NOMO-1 treated with dmso at 0.1 percent for 144 hours (cell line): ENCODE measurements around the gene TIMM17B.

Source experiments
- DNase-seq: peaks from one replicate; lab custom pipeline; 2025; ENCODE audit not compliant: unreplicated experiment; lab: John Stamatoyannopoulos, UW

Gene TIMM17B

DNA sequence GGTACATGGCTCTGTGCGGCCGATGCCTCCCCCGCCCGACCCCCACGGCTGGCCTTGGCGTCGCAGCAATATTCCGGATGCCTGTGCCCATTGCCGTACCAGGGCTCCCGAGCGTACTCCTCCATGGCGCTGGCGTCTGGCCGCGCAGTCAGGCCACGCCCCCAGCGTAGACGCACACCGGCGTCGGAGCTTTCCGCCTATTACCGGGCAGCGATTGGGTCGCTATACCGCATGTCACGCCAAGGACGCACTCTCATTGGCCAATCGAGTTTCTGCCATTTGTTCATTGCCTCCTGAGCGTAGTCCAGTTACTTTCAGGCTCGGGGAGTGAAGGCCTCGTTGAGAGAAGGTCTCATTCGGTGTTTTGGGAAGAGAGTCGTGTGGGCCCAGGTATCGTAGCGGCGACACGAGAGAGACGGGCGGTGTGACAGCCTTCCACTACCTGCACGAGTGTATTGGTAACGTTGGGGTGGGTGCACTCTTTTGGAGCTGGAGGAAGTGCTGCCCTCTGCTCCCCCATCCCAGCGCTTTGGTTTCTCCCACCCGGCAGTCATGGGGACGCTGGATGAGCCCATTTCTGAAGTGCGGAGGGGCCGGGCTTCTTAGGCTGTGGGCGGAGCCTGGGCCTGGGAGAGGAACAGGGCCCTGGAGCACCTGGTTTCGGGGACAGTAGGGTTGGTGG is at the start of gene TIMM17B, which contains the start of gene PQBP1:
TIMM17B (minus strand) TSS at position 144 of the 682 bp plus-strand sequence; CDS start at position 125, 19 bp downstream.
PQBP1 (plus strand) TSS at position 306 of the 682 bp plus-strand sequence. CDS start 580 bp downstream, outside the sequence.
- DNase-seq = peak; percentile 87

DNA sequence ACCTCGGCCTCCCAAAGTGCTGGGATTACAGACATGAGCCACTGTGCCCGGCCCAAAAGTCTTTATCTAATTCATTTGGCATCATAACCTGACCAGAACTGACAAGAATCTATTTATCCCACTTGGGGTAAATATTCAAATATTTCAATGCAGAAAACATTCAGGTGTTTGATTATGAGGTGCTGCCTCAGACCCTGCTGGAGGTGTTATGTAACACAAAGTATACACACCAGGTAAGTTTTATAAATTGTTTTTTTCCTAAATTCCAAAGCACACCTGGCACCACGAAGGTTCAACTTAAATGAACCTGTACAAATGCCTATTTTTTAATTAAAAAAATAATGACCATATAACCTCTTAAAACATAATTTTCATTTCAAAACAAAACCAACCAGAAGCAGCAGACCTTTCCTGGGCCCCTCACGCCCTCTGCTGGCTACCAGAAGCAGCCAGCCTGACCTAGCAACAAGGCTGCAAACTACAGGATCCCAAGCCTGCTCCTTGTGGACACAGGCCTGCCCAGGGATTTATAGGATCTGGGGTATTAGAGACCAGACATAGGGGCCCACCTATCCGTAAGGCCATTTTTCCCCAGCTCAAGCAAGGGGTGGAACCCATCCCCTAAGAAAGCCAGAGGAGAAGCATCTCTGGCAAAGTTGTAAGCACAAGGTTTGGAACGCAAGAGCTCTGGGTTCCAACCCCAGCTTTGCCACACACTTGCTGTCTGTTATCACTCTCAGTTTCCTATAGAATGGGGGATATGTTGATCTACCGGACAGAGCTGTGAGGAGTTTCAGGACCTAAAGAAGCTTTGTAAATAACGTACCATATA is 48.2 kb upstream of the TIMM17B start:
- DNase-seq = no peak

DNA sequence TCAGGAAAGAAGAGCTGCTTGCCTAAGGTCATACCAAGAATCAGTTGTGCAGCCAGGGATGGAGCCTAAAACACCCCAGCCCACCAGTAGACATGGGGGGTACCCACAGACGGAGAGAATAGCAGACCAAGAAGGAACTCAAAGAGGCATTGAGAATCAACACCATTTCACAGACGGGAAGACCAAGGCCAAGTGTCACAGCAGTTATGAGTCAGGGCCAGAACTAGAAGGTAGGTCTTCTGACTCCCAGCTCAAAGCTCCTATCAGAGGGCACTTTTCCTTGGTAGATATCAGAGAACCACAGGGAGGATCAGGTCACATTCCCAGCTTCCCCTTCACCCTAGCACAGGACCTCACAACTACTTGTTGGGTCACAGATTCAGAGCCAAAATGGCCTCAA is 45.3 kb upstream of the TIMM17B start:
- DNase-seq = no peak

DNA sequence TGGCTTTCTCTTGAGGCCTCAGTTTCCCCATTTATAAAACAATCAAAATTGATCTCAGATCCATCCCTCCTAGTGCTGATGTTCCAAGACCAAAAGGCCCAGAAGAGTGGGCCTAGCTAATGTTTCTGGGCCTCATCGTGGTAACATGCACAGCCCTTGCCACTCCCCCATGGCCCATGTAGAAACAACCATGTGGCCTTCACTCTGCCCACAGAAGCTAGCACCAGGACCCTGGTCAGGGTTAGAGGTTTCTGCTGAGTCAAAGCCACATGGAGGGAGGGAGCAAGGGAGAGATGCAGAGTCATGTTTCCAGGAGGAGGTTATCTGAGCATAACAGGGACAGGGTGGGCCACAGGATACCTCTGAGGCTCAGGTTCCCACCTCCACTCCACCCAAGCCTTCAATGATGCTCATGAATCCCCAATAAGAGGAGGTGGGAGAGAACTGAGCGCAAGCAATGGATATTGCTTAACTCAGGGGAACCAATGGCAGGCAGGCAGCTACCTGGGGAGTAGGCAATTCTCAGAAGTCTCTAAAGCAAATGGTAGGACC is 42.9 kb upstream of the TIMM17B start:
- no peak for DNase-seq

DNA sequence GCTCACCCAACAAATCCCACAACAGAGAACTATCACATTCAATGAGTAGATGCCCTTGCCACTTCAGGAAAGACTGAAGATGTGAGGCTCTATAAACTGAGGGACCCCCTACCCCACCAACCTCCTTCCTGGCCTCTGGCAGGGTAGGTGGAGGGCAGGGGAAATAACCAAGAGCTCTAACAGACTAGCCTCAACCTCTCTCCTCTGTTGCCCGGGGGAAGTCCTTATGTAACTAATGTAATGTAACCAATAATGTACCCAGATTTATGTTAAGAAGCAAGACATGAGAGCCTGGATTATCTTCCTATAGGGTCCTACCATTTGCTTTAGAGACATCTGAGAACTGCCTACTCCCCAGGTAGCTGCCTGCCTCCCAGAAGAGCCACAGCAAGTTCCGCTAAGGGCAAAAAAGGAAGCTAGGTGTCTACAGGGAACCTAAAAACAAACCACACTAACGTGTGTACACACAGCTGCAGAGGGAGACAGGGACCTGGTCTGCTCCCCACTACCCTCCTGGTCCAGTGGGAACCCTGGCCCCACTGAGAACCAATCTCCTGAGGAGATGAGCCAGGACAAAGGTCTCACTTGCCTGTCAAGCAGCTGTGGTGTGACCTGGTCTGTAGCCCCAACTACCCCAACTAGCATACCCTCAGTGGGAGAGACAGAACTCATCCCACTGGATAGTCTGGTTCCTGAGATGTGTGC is 42.1 kb upstream of the TIMM17B start:
- no peak for DNase-seq

DNA sequence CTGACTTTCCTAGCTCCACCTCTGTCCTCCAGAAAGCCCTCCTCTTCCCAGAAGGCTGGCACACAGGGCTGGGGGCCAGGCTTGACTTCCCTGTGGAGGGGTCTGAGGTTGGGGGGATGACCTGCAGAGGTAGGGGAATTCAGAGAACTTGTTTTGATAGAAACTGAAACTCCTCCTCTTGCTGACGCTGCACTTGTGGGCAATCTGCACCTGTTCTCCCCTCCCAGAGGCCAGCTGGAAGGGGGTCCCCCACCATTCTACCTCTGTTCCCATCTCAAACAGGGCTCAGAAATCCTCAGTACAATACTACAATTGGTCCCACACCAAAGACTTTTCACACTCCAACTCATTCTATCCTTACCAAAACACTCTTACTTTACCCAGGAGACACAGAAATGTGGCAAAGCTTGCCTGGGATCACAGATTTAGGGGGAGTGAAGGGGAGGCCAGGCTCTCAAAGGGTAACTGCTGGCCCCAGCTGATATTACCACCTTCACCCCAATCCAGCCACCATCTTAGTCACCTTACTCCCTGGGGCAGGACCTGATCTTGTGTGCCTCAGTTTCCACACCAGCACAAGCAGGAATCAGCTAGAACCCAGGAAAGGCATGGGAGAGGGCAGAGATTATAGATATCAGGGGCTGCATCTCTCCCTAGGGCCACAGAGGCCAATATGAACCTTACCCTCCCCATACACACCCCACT is 41.3 kb upstream of the TIMM17B start:
- DNase-seq = no peak

DNA sequence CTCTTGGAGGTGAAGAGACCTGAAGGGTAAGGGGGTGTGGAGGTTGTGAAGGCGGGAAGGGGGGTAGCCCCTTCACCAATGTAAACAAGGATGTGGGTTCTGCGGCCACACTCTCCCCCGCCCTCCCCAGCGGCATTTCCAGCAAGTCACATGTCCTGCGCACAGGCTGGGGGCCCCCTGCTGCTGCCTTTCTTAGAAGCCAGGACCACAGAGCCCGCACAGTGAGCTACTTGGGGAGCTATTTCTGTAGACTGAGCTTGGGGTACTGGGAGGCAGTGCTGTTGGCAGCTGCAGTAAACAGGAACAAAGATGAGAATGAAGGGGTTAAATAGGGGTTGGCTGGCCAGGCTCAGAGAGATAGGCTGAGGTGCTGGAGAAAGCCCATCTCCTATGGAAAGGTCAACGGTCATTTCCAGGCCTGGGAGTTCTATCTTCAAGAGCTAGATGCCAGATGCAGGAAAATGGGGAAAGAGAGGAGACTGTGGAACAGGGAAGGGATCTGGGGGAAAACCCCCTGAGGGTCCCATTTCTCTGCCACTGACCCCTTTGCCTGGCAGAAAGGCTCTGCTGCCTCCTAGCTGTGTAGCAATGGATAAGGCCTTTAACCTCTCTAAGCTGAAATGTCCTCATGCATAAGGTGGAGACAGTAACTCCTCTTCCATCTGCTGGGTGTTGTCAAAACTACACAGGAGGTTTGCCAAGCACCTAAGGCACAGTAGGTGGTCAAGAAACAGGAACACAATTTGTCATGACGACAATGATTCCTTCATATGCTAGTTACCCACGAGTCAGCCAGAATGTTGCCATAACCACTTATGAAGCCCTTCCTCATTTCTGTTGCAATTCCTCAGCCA is 39.7 kb upstream of the TIMM17B start:
- DNase-seq = peak; percentile 40

DNA sequence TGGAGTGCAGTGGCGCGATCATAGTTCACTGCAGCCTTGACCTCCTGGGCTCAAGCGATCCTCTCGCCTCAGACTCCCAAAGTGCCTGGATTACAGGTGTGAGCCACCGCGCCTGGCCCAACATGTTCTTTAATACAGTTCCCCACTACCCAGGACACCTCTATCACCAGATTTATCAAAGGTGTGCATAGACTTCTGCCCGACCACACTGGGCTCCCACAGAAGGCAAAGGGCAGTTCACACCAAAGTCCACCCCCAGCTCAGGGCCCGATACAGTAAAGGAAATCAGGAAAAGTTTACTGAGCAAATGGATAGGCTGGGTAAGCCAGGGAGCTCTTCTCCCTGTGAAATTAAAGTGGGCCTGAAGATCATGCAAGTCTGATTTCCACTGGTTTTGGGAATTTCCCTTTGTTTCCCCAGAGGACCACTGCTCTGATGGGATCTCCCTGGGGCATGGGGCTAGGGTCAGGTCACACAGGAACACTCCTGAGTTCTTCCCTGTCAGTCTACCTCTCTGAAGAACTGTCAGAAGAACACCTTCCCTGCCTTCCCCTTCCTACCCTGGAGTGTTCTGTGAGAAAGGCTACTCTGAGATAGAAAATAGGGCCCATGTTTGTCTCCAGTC is 39.0 kb upstream of the TIMM17B start:
- no peak for DNase-seq

DNA sequence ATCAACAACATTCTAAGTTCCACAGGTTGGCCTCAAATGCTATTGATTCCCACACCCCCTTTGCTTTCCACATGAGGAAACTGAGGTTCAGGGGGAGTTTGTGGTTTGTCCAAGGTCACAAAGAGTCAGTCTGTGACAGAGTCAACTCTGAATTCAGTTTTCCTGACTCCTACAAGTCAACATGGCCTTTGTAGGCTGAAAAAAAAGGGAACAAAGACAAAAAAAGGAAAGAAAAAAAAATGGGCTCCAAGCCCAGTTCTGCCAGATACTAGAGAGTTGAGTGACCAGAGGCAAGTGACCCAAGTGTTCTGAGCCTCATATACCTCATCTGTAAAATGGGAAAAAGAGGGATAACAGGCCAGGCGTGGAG is 37.7 kb upstream of the TIMM17B start:
- no peak for DNase-seq

DNA sequence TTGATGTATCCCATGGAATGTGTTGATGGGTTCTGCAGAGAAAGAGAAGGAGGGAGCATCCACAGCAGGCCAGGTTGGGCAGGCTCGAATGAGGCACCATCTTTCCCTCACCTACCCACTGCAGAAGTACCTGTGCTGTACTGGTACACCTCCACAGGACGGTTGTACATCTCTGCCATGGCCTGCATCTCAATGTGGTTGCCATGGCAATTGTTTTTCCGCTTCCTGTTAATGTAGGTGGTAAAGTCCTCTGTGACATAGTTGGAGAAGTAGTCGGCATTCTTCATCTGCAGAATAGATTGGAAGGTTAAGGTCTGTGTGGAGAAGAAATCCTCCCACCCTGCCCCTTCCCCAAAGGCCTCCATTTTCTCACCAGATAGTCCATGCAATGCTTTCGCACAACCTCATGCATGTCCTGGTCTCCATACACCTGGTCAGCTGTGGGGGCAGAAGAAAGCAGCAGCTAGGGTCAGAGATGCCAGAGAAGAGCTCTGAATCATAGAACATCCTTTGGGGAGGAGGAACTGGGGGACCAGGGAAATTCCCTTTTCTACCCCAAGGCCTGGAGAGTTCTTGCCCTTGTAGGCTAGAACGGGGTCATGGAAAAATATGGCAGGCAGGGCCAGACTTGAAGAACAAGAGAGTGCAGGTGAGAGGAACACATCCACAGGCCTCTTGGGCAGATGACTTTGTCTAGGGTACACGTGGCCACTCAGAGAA is 37.2 kb upstream of the TIMM17B start:
- DNase-seq = no peak

DNA sequence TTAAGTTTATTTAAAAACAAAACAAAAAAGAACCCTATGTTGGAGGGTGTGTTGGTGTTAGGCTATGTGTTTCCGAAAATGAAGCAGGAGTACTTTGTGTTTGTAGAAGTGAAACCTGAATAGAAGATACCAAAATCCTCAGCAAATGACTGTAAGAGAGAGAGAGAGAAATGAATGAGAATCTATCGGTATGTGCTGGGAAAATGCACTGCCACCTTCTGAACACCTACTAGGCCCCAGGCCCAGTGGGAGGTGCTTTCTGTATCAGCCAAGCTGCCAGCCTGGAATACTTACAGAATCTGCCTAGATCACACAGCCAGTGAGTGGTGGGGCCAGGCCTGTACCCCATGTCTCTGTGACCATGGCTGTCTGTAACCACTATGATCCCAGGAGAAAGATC is 36.2 kb upstream of the TIMM17B start:
- no peak for DNase-seq

DNA sequence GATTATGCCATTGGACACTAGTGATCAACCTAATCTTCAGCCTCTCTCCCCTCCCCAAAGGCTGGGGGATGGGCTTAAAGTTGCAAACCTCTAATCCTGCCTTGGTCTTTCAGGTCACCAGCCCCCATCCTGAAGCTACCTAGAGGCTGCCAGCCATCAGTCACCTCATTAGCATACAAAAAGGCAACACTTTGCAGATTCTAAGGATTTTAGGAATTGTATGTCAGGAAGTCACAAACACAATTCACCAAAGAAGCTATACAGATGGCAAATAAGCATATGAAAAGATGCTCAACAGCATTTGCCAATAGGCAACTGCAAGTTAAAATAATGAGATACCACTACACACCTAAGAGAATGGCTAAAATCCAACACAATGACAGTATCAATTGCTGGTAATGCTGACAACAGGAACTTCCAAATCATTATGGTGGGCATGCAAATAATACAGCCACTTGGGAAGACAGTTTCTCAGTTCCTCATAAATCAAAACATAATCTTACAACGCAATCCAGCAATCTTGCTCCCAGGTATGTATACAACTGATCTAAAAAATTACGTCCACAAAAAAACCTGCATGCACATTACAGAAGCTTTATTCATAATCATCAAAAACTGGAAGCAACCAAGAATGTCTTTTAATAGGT is 30.3 kb upstream of the TIMM17B start:
- no peak for DNase-seq

DNA sequence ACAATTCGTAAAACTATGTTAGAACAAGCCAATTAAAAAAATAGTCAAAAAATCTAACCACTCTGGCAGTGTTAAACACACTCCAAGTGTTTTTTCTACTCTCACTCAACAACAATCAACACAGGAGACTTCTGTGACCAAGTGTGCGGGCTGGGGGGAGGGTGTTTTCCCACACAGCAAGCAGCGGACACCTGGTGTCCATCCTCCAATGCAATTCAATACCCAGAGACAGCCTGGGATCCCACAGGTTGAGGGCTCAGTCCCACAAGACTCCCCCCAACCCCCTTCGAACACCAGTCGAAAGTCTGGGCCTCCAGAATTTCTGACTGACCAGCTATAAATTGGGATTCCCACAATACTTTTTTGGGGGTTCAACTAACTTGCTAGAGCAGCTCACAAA is 29.6 kb upstream of the TIMM17B start:
- DNase-seq = no peak

DNA sequence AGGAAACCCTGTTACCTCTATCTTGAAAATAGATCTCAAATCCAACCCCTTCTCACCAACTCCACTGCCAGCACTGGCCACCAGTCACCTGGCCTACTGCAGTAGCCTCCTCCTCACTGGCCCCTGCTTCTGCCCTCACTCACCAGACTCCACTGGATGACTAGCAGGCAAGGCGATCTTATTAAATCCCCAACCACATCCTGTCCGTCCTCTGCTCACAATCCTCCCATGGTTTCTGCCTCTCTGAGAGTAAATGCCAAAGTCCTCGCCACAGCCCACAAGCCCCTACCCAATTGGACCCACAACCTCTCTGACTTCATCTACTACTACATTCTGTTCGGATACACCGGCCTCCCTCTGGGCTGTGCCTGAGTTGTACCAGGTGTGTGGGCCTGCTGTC is 26.7 kb upstream of the TIMM17B start:
- DNase-seq = no peak

DNA sequence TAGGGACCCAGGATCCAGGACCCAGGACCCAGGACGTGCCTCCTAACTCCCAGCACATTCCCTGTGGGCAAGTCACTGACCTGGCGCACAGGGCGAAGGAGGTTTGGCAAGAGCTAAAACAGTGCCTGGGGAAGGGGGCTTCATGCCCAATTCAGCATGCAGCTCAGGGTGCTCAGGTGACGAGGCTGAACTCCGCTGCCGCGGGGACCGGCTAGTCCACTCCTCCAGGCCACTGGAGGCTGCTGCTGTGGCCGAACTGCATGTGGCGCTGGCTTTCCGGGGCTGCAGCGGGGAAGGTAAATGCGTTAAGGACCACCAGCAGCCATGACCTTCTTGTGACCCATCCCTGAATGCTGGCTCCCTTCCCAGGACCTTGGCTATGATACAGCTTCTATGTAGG is 26.2 kb upstream of the TIMM17B start:
- DNase-seq = no peak

DNA sequence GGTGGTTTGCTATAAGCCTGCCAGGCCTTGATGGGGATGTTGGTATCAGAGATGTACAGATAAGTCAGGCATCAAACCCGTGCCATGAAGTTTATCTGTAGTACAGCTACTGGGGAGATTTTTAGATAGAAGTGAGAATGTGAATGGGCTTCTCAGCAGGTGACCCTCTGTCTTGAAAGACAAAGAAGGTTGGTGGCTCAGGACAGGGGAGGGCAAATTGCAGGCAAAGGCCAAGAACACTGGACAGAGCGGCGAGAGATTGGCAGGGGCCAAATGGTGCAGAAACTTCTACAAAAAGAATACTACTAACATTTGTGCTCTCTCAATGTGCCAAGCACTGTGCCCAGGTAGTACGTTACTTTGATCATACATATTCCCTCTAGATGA is 23.1 kb upstream of the TIMM17B start:
- no peak for DNase-seq

DNA sequence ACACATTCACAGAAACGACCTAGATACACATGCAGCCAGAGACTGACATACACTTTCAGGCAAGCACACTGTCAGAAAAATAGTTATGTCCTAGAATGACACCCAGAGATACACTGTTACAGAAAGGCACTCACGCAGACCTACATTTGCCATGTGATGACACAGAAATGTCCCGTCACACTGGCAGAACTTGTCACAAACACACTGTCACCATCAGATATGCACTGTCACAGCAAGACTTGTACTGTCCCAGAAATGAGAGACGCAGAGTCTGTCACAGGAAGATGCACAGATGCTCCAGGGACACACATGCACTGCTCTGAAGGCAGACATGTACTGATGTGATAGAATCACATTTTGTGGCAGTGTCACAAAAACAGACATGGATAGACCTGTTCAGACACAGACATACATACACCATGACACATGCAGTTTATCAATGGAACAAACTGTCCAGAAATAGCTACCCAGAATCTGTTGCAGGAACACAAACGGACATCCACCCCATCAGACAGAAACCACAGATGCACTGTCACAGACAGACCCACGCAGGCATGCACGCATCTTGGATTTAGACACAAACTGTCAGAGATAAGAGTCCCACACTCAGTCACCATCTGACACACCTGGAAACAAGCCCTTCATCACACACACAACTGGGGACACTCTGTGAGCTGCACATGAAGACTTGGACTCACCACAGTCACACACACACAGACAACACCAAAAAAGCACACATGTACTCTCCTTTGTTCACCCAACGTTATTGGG is 22.6 kb upstream of the TIMM17B start:
- DNase-seq = no peak
